ENCODE measurements around the gene NCKAP5.

The NCKAP5 gene

GRCh38 chr2:133374781-133375180, 193.5 kb downstream of the NCKAP5 start:
- Histone ChIP-seq H3K4me3 (ENCODE audit: low read depth in 1 of 2, low read length in 2 of 2) (no peak overlapping the region), H3K4me1 (ENCODE audit: insufficient read depth, low read length) (no peaks in the 10 kb centered on the region), H4K20me1 (ENCODE audit: insufficient read depth, low read length) (no peaks in the 10 kb centered on the region), H3K9me3 (ENCODE audit: insufficient read depth, low read length, severe bottlenecking) (no peaks in the 10 kb centered on the region), H3K79me2 (ENCODE audit: insufficient read depth, low read length) (no peaks in the 10 kb centered on the region), H2AFZ (ENCODE audit: low read depth, low read length) (no peak overlapping the region), H3K27me3 (ENCODE audit: insufficient read depth, low read length, poor library complexity) (no peaks in the 10 kb centered on the region), H3K4me2 (ENCODE audit: insufficient read depth, low read length) (no peak overlapping the region), H3K9ac (ENCODE audit: low read depth, low read length) (no peak overlapping the region), H3K36me3 (ENCODE audit: insufficient read depth, low read length) (no peaks in the 10 kb centered on the region), H3K27ac (ENCODE audit: low read length) (no peak overlapping the region)
- TF ChIP-seq EZH2 (IDR thresholded peaks at IDR 0.05; ENCODE audit: borderline replicate concordance, low read depth, low read length, severe bottlenecking) (no peak), CTCF (IDR thresholded peaks at IDR 0.05; ENCODE audit: borderline replicate concordance, extremely low read depth, low read length, poor library complexity, severe bottlenecking) (no peak)
- DNase-seq = no peak
- ATAC-seq (ENCODE audit: insufficient read depth, low read depth) = no peak

DNA sequence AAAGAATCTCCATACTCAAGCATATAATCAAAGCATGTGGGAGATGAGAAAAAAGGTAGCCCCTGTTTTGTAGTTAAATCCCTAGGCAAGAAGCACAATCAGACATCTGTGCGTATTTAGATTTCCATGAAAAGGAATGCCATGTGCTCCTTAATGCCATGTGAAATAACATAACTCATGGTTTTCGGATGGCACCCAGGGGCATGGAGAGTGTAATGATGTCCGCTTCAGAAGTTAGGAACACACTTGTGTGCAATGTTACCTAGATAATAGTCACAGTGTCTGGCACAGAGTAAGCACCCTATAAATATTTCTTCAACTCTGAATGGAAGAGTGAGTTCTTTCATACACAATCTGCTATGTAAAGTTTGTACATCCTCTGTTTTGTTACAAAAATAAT, 197.0 kb downstream of the NCKAP5 start:
- Histone ChIP-seq H4K20me1 (ENCODE audit: insufficient read depth, low read length) (no peaks in the 10 kb centered on the region), H2AFZ (ENCODE audit: low read depth, low read length) (no peak overlapping the region), H3K9me3 (ENCODE audit: insufficient read depth, low read length, severe bottlenecking) (no peaks in the 10 kb centered on the region), H3K27ac (ENCODE audit: low read length) (no peak overlapping the region), H3K4me1 (ENCODE audit: insufficient read depth, low read length) (no peaks in the 10 kb centered on the region), H3K36me3 (ENCODE audit: insufficient read depth, low read length) (no peaks in the 10 kb centered on the region), H3K79me2 (ENCODE audit: insufficient read depth, low read length) (no peaks in the 10 kb centered on the region), H3K4me3 (ENCODE audit: low read depth in 1 of 2, low read length in 2 of 2) (no peak overlapping the region), H3K9ac (ENCODE audit: low read depth, low read length) (no peak overlapping the region), H3K4me2 (ENCODE audit: insufficient read depth, low read length) (no peak overlapping the region), H3K27me3 (ENCODE audit: insufficient read depth, low read length, poor library complexity) (peaks cover 3% of the 10 kb centered on the region)
- TF ChIP-seq CTCF (IDR thresholded peaks at IDR 0.05; ENCODE audit: borderline replicate concordance, extremely low read depth, low read length, poor library complexity, severe bottlenecking) (no peak), EZH2 (IDR thresholded peaks at IDR 0.05; ENCODE audit: borderline replicate concordance, low read depth, low read length, severe bottlenecking) (no peak)
- no peak for DNase-seq
- ATAC-seq (ENCODE audit: insufficient read depth, low read depth) = no peak

GRCh38 chr2:133369901-133370658, 198.2 kb downstream of the NCKAP5 start:
- Histone ChIP-seq H3K27me3 (ENCODE audit: insufficient read depth, low read length, poor library complexity) (peaks cover 3% of the 10 kb centered on the region), H3K27ac (ENCODE audit: low read length) (no peak overlapping the region), H2AFZ (ENCODE audit: low read depth, low read length) (no peak overlapping the region), H3K4me1 (ENCODE audit: insufficient read depth, low read length) (no peaks in the 10 kb centered on the region), H3K9me3 (ENCODE audit: insufficient read depth, low read length, severe bottlenecking) (no peaks in the 10 kb centered on the region), H3K79me2 (ENCODE audit: insufficient read depth, low read length) (no peaks in the 10 kb centered on the region), H3K4me3 (ENCODE audit: low read depth in 1 of 2, low read length in 2 of 2) (no peak overlapping the region), H3K4me2 (ENCODE audit: insufficient read depth, low read length) (no peak overlapping the region), H3K36me3 (ENCODE audit: insufficient read depth, low read length) (no peaks in the 10 kb centered on the region), H4K20me1 (ENCODE audit: insufficient read depth, low read length) (no peaks in the 10 kb centered on the region), H3K9ac (ENCODE audit: low read depth, low read length) (no peak overlapping the region)
- ATAC-seq (ENCODE audit: insufficient read depth, low read depth) (no peak), DNase-seq (no peak)
- TF ChIP-seq EZH2 (IDR thresholded peaks at IDR 0.05; ENCODE audit: borderline replicate concordance, low read depth, low read length, severe bottlenecking) = no peak

- no peaks in the 10 kb centered on the region for H3K4me1 ChIP-seq (ENCODE audit: insufficient read depth, low read length)
- H3K9me3 ChIP-seq (ENCODE audit: insufficient read depth, low read length, severe bottlenecking) = no peaks in the 10 kb centered on the region
- DNase-seq (no peak), ATAC-seq (ENCODE audit: insufficient read depth, low read depth) (no peak)
- H3K27ac ChIP-seq (ENCODE audit: low read length) = no peak overlapping the region
- TF ChIP-seq EZH2 (IDR thresholded peaks at IDR 0.05; ENCODE audit: borderline replicate concordance, low read depth, low read length, severe bottlenecking) = no peak
- no peak overlapping the region for H2AFZ ChIP-seq (ENCODE audit: low read depth, low read length)
- H4K20me1 ChIP-seq (ENCODE audit: insufficient read depth, low read length) = no peaks in the 10 kb centered on the region
- no peak overlapping the region for H3K4me3 ChIP-seq (ENCODE audit: low read depth in 1 of 2, low read length in 2 of 2)
- H3K36me3 ChIP-seq (ENCODE audit: insufficient read depth, low read length) = no peaks in the 10 kb centered on the region
- H3K9ac ChIP-seq (ENCODE audit: low read depth, low read length) = no peak overlapping the region
- H3K79me2 ChIP-seq (ENCODE audit: insufficient read depth, low read length) = no peaks in the 10 kb centered on the region
- no peak overlapping the region for H3K4me2 ChIP-seq (ENCODE audit: insufficient read depth, low read length)
- H3K27me3 ChIP-seq (ENCODE audit: insufficient read depth, low read length, poor library complexity) = peaks cover 3% of the 10 kb centered on the region
Observed at GRCh38 chr2:133365117-133365516, 203.1 kb downstream of the NCKAP5 start.

All from DND-41 (cell line).